Endodermal cell (in vitro differentiated cells): ENCODE results near the gene SIRT3. TPM values are rescaled to one million over a fixed set of nuclear protein-coding genes. Genes with fewer than 3 reads are reported as not detected.
"Not testable (repeated sequence)": the region's sequence is repeated elsewhere in the genome, so short reads cannot be mapped to it uniquely, and the experiment has no call there.

Source experiments
- DNase-seq: peaks from one replicate; pipeline ENCODE4 v3.0.0-alpha.2; 2017
- H3K27ac ChIP-seq: 2 replicates; pipeline ENCODE4 v1.5.1; 2013; ENCODE audit warnings: mild to moderate bottlenecking, low read depth, low read length, moderate library complexity
- H3K27me3 ChIP-seq: 2 replicates; pipeline ENCODE4 v1.6.1; 2013; ENCODE audit warnings: mild to moderate bottlenecking, low read length, moderate library complexity; ENCODE audit not compliant: insufficient read depth, control insufficient read depth, poor library complexity, severe bottlenecking
- H3K36me3 ChIP-seq: 2 replicates; pipeline ENCODE4 v1.7.0; 2013; ENCODE audit warnings: mild to moderate bottlenecking, low read length, moderate library complexity; ENCODE audit not compliant: control insufficient read depth, insufficient read depth
- H3K4me1 ChIP-seq: one replicate; pipeline ENCODE4 v1.7.0; 2013; ENCODE audit warnings: low read length; ENCODE audit not compliant: control insufficient read depth, insufficient read depth
- H3K4me3 ChIP-seq: 2 replicates; pipeline ENCODE4 v1.5.1; 2013; ENCODE audit warnings: mild to moderate bottlenecking, low read length, moderate library complexity
- H3K9ac ChIP-seq: 2 replicates; pipeline ENCODE4 v1.6.1; 2013; ENCODE audit warnings: mild to moderate bottlenecking, low read length, moderate library complexity; ENCODE audit not compliant: poor library complexity, severe bottlenecking; ENCODE audit errors: extremely low read depth
- H3K9me3 ChIP-seq: 2 replicates; pipeline ENCODE4 v1.6.1; 2013; ENCODE audit warnings: mild to moderate bottlenecking, low read length, moderate library complexity; ENCODE audit not compliant: control insufficient read depth
- H3K27ac Mint-ChIP-seq: 2 replicates; pipeline ENCODE4 v1.8.0; 2020; ENCODE audit warnings: mixed read lengths
- H3K27me3 Mint-ChIP-seq: 2 replicates; pipeline ENCODE4 v1.8.0; 2021; ENCODE audit warnings: mild to moderate bottlenecking, mixed read lengths; ENCODE audit not compliant: insufficient read depth
- H3K36me3 Mint-ChIP-seq: 2 replicates; pipeline ENCODE4 v1.8.0; 2020; ENCODE audit warnings: low read depth, mixed read lengths
- H3K4me1 Mint-ChIP-seq: 2 replicates; pipeline ENCODE4 v1.8.0; 2020; ENCODE audit warnings: mixed read lengths
- H3K4me3 Mint-ChIP-seq: 2 replicates; pipeline ENCODE4 v1.8.0; 2020; ENCODE audit warnings: mild to moderate bottlenecking, moderate library complexity, mixed read lengths
- H3K9me3 Mint-ChIP-seq: 2 replicates; pipeline ENCODE4 v1.8.0; 2020; ENCODE audit warnings: mild to moderate bottlenecking, mixed read lengths
- CTCF ChIP-seq: fragments of 200-600 bp; sonication (generic); conservative IDR thresholded peaks from 2 replicates; pipeline ENCODE4 v1.5.0; 2021; ENCODE audit warnings: antibody characterized with exemption, mild to moderate bottlenecking
- WGBS, 2 experiments: methylation state at CpG; one replicate each; pipeline versions ENCODE4 v1.1.5 to v1.1.7; 2013; ENCODE audit warnings: missing lambda C conversion rate in 2 of 2, mixed read lengths in 1 of 2; ENCODE audit not compliant: insufficient coverage in 1 of 2, insufficient read length in 1 of 2; 5-methylcytosine and 5-hydroxymethylcytosine counted together
- total RNA-seq, 2 donors: library from RNA; stranded (reverse); fragmentation: NEBNext Ultra II Directional in 1 of 2; extraction: Animal tissue kit (Norgen Biotek cat#: 25700) in 1 of 2; gene quantifications; 2 replicates in 1 of 2; 3 replicates in 1 of 2; pipeline ENCODE4 v1.2.1, GENCODE V29; 2021

Gene SIRT3
- total RNA-seq, 2 donors from 2014 or later = 18.1 to 28.6 TPM

- peak; percentile 36 for DNase-seq
- Histone ChIP-seq H3K36me3 (peaks cover 3% of the 10 kb centered on the region), H3K4me3 (no peak overlapping the region), H3K27ac (no peak overlapping the region), H3K4me1 (peaks cover 3% of the 10 kb centered on the region), H3K9ac (no peak overlapping the region), H3K27me3 (no peaks in the 10 kb centered on the region), H3K9me3 (no peaks in the 10 kb centered on the region)
- Mint-ChIP-seq H3K27ac (no peak overlapping the region), H3K27me3 (no peaks in the 10 kb centered on the region), H3K9me3 (no peaks in the 10 kb centered on the region), H3K4me1 (no peaks in the 10 kb centered on the region), H3K36me3 (peaks cover 17% of the 10 kb centered on the region), H3K4me3 (no peak overlapping the region)
- WGBS, 2 experiments = 89 to 93% methylated on average over 9 to 16 of the region's 16 CpGs
- no peak for TF ChIP-seq CTCF
These were observed 12.9 kb downstream of the SIRT3 start for GRCh38 chr11:223026-223789.

GRCh38 chr11:221998-222789, 13.9 kb downstream of the SIRT3 start:
- Mint-ChIP-seq H3K27ac (no peak overlapping the region), H3K4me1 (no peaks in the 10 kb centered on the region), H3K4me3 (no peak overlapping the region), H3K36me3 (peaks cover 17% of the 10 kb centered on the region), H3K27me3 (no peaks in the 10 kb centered on the region), H3K9me3 (no peaks in the 10 kb centered on the region)
- Histone ChIP-seq H3K27ac (no peak overlapping the region), H3K36me3 (peaks cover 3% of the 10 kb centered on the region), H3K27me3 (no peaks in the 10 kb centered on the region), H3K4me3 (no peak overlapping the region), H3K9me3 (no peaks in the 10 kb centered on the region), H3K4me1 (peaks cover 3% of the 10 kb centered on the region), H3K9ac (no peak overlapping the region)
- 92 to 99% methylated on average over 10 to 14 of the region's 14 CpGs for WGBS, 2 experiments
- TF ChIP-seq CTCF = no peak
- DNase-seq = peak; percentile 31

GRCh38 chr11:221539-221938, 14.6 kb downstream of the SIRT3 start:
- no peak overlapping the region for H3K27ac Mint-ChIP-seq
- Histone ChIP-seq H3K36me3 (peaks cover 3% of the 10 kb centered on the region), H3K27me3 (no peaks in the 10 kb centered on the region), H3K27ac (no peak overlapping the region), H3K9me3 (no peaks in the 10 kb centered on the region), H3K9ac (no peak overlapping the region), H3K4me3 (no peak overlapping the region), H3K4me1 (peaks cover 3% of the 10 kb centered on the region)
- peak; percentile 6 for DNase-seq
- H3K4me1 Mint-ChIP-seq = no peaks in the 10 kb centered on the region
- TF ChIP-seq CTCF = no peak
- H3K27me3 Mint-ChIP-seq = no peaks in the 10 kb centered on the region
- 93 to 97% methylated on average over 7 of the region's 7 CpGs for WGBS, 2 experiments
- no peaks in the 10 kb centered on the region for H3K9me3 Mint-ChIP-seq
- H3K4me3 Mint-ChIP-seq = no peak overlapping the region
- H3K36me3 Mint-ChIP-seq = peaks cover 17% of the 10 kb centered on the region

GRCh38 chr11:220641-221215, 15.4 kb downstream of the SIRT3 start:
- 90 to 100% methylated on average over 1 of the region's 3 CpGs for WGBS, 2 experiments
- not testable (repeated sequence) for H3K27ac Mint-ChIP-seq, H3K9me3 ChIP-seq, H3K36me3 ChIP-seq, H3K4me1 Mint-ChIP-seq, H3K9me3 Mint-ChIP-seq, H3K4me3 Mint-ChIP-seq, H3K4me1 ChIP-seq, H3K9ac ChIP-seq, H3K27me3 ChIP-seq, H3K27me3 Mint-ChIP-seq, H3K27ac ChIP-seq, H3K4me3 ChIP-seq, DNase-seq
- peaks cover 21% of the 10 kb centered on the region for H3K36me3 Mint-ChIP-seq
